ENCODE results near the gene IL32.

IL32 gene

DNA sequence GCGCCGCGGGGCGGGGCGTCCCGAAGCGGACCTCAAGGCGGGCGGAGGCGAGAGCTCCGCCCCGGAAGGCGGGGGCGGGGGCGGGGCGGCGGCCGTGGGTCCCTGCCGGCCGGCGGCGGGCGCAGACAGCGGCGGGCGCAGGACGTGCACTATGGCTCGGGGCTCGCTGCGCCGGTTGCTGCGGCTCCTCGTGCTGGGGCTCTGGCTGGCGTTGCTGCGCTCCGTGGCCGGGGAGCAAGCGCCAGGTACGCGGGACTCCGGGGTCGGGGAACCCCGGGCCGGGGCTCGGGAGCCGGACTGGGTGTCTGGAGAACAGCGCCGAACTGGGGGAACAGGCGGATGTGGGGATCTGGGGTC is 45.2 kb upstream of the IL32 start, which contains the start of gene TNFRSF12A:
TSS of gene TNFRSF12A (plus strand) at position 122 of the 357 bp plus-strand sequence. CDS start at position 152, 30 bp downstream.
- Histone ChIP-seq H3K36me3 (no peaks in the 10 kb centered on the region), H3K27me3 (peaks cover 0 to 24% of the 10 kb centered on the region in 2 donors), H3K4me3 (peak within 1 kb of the TSS; percentile 73 to 88), H3K27ac (peak within 1 kb of the TSS; percentile 95 to 96), H3K4me1 (peaks cover 0 to 56% (median 40%) of the 10 kb centered on the region in 4 donors), H3K9me3 (no peaks in the 10 kb centered on the region)
- DNase-seq, result peak; percentile 70 to 88
- TF ChIP-seq, protein P1, sequence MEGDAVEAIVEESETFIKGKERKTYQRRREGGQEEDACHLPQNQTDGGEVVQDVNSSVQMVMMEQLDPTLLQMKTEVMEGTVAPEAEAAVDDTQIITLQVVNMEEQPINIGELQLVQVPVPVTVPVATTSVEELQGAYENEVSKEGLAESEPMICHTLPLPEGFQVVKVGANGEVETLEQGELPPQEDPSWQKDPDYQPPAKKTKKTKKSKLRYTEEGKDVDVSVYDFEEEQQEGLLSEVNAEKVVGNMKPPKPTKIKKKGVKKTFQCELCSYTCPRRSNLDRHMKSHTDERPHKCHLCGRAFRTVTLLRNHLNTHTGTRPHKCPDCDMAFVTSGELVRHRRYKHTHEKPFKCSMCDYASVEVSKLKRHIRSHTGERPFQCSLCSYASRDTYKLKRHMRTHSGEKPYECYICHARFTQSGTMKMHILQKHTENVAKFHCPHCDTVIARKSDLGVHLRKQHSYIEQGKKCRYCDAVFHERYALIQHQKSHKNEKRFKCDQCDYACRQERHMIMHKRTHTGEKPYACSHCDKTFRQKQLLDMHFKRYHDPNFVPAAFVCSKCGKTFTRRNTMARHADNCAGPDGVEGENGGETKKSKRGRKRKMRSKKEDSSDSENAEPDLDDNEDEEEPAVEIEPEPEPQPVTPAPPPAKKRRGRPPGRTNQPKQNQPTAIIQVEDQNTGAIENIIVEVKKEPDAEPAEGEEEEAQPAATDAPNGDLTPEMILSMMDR (IDR thresholded peaks at IDR 0.05), result peak in 1 of 2 experiments; percentile 13
- intact Hi-C loops (cut with DNase I; ENCODE audit: low total_unique reads), result no loop called here

DNA sequence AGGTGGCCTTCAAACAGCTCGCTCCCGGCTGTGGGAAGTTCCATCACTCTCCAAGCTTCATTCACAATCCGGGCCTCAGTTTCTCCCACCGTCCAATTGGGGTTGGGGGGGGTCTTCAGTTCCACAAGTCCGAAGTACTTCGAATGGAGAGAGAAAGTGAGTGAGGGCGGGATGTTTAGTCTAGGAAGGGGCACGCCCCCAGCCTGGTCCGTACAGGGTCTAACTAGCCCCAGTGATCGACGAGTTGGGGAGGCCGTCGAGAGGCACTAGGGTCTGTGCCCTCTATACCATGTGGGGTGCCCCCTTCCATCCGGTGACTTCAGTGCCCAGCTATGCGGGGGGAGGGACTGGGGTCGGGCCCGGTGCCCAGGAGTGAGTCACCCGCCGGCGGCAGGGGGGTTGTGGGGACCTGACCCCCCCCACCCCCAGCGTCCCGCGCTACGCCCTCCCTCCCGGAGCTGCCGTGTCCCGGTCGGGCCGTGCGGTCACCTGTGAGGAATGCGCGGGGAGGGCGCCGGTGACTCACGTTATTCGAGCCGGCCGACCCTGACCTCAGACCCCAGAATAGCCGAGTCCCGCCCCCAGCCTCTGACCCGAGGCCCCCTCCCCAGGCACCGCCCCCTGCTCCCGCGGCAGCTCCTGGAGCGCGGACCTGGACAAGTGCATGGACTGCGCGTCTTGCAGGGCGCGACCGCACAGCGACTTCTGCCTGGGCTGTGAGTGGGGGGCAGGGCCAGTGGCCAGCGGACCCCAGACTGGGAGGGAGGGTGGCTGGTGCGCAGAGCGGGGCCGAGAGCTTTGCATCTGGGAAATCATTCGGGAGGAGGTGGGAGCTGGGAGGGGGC is 44.6 kb upstream of the IL32 start:
- Histone ChIP-seq H3K4me3 (peak overlapping the region; percentile 73 to 88), H3K9me3 (no peaks in the 10 kb centered on the region), H3K4me1 (peaks cover 0 to 58% (median 40%) of the 10 kb centered on the region in 4 donors), H3K27ac (peak overlapping the region; percentile 95 to 96), H3K27me3 (peaks cover 0 to 24% of the 10 kb centered on the region in 2 donors), H3K36me3 (peaks cover 0 to 5% (median 2%) of the 10 kb centered on the region in 3 donors)
- DNase-seq, result peak; percentile 63 to 92
- TF ChIP-seq, protein P1 (IDR thresholded peaks at IDR 0.05), result peak in 1 of 2 experiments; percentile 3
- intact Hi-C loops (cut with DNase I; ENCODE audit: low total_unique reads), result no loop called here

DNA sequence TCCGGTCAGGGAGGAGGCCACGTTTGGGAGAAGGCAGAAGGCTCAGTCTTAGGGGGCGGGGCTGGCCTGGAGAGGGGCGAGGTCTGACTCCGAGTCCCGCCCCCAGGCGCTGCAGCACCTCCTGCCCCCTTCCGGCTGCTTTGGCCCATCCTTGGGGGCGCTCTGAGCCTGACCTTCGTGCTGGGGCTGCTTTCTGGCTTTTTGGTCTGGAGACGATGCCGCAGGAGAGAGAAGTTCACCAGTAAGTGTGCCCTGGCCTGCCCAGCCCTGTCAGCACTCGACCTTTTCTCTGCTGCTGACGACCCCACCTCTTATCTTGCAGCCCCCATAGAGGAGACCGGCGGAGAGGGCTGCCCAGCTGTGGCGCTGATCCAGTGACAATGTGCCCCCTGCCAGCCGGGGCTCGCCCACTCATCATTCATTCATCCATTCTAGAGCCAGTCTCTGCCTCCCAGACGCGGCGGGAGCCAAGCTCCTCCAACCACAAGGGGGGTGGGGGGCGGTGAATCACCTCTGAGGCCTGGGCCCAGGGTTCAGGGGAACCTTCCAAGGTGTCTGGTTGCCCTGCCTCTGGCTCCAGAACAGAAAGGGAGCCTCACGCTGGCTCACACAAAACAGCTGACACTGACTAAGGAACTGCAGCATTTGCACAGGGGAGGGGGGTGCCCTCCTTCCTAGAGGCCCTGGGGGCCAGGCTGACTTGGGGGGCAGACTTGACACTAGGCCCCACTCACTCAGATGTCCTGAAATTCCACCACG is 43.8 kb upstream of the IL32 start:
- TF ChIP-seq, protein P1 (IDR thresholded peaks at IDR 0.05), result peak in 1 of 2 experiments; percentile 16
- peaks cover 0 to 58% (median 40%) of the 10 kb centered on the region in 4 donors for H3K4me1 ChIP-seq

DNA sequence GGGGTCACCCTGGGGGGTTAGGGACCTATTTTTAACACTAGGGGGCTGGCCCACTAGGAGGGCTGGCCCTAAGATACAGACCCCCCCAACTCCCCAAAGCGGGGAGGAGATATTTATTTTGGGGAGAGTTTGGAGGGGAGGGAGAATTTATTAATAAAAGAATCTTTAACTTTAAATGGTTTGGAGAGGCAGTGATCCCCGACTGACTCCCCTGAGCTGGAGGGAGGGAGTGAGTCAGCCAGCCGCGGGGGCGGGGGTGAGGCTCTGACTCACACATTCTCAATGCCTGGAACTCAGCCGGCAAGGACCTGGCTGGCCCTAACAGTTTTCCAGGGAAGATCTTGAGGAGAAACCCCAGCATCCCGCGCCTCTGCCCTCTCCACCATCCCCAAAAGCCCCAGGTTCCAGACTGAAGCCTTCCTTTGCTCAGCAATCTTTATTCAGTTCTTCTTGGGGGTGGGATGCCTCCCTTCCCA is 43.2 kb upstream of the IL32 start:
- TF ChIP-seq, protein P1 (IDR thresholded peaks at IDR 0.05), result no peak
- DNase-seq, result peak; percentile 91 to 96
- peak overlapping the region; percentile 73 to 88 for H3K4me3 ChIP-seq
- peak overlapping the region; percentile 95 to 96 for H3K27ac ChIP-seq
- H3K27me3 ChIP-seq, result peaks cover 0 to 23% of the 10 kb centered on the region in 2 donors
- intact Hi-C loops (cut with DNase I; ENCODE audit: low total_unique reads), result no loop called here
- H3K4me1 ChIP-seq, result peaks cover 0 to 58% (median 40%) of the 10 kb centered on the region in 4 donors
- no peaks in the 10 kb centered on the region for H3K9me3 ChIP-seq
- H3K36me3 ChIP-seq, result peaks cover 0 to 19% (median 15%) of the 10 kb centered on the region in 3 donors

More for the DNA sequence above, 43.8 kb upstream of the IL32 start:
- Histone ChIP-seq H3K4me3 (peak overlapping the region; percentile 73 to 88), H3K9me3 (no peaks in the 10 kb centered on the region), H3K27ac (peak overlapping the region; percentile 95 to 96), H3K36me3 (peaks cover 0 to 13% (median 10%) of the 10 kb centered on the region in 3 donors), H3K27me3 (peaks cover 0 to 24% of the 10 kb centered on the region in 2 donors)
- intact Hi-C loops (cut with DNase I; ENCODE audit: low total_unique reads), result no loop called here
- peak; percentile 77 to 91 for DNase-seq

DNA sequence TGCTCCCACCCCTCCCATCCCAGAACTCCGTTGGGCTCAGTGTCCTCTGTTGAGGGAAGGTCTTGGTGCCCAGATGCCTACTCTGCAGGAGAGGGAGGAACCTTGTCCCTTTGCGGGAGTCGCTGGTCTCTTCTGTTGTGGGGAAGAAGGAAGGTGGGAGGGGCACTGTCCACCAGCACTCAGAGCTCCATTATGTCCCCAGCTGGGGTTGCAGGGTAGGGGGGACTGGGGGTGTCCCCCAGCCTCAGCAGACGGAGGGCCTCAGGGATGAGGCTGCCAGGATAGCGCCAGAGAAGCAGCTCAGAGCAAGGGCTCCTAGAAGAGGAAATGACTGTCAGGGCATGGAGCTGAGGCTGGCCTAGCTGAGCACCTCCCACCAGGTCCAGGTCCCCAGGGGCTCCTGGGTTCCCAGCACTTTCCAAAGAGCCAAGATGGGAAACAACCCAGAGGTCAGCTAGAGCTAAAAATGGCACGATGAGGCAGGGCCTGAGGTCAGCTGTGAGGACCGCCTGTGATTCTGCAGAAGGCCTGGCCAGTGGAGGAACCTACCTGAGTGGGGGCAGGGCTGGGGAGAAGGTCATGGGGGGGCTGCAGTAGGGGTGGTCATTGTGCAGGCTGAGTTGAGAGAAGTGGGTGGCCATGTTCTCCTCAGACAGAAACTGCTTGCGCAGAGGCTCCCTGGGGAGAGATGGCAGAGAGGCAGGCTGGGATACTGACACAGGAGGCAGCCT is 42.6 kb upstream of the IL32 start:
- H3K4me1 ChIP-seq, result peaks cover 0 to 54% (median 39%) of the 10 kb centered on the region in 4 donors
- intact Hi-C loops (cut with DNase I; ENCODE audit: low total_unique reads), result no loop called here

More for the DNA sequence above, 42.6 kb upstream of the IL32 start:
- H3K9me3 ChIP-seq, result no peaks in the 10 kb centered on the region
- peaks cover 0 to 21% (median 16%) of the 10 kb centered on the region in 3 donors for H3K36me3 ChIP-seq
- peak overlapping the region; percentile 73 to 88 for H3K4me3 ChIP-seq
- DNase-seq, result peak; percentile 46 to 92
- peak overlapping the region; percentile 95 to 96 for H3K27ac ChIP-seq
- peaks cover 0 to 17% of the 10 kb centered on the region in 2 donors for H3K27me3 ChIP-seq
- TF ChIP-seq, protein P1 (IDR thresholded peaks at IDR 0.05), result no peak

Data from tibial artery (tissue), 4 donors.